K562 (cell line): Measurements from ENCODE around the gene PALLD. TPM values are rescaled to one million over a fixed set of nuclear protein-coding genes. Genes with fewer than 3 reads are reported as not detected.

ENCODE experiments used
- ATF2 ChIP-seq: sonication (generic); formaldehyde crosslinking; IDR thresholded peaks from 2 replicates; pipeline ENCODE4 v1.8.1; 2022; ENCODE audit warnings: missing genetic modification reagents
- E2F4 ChIP-seq: sonication (generic); formaldehyde crosslinking; IDR thresholded peaks from 2 replicates; pipeline ENCODE4 v1.8.0; 2022; ENCODE audit warnings: mild to moderate bottlenecking, low read depth, missing genetic modification reagents
- ELF2 ChIP-seq: fragments of 250-450 bp; sonication (Bioruptor Pico); IDR thresholded peaks from 2 replicates; pipeline ENCODE4 v1.5.0; 2021; ENCODE audit warnings: mild to moderate bottlenecking
- GATA2 ChIP-seq: sonication (generic); formaldehyde crosslinking; IDR thresholded peaks from 2 replicates; pipeline ENCODE4 v1.4.0; 2020; ENCODE audit warnings: mild to moderate bottlenecking, missing genetic modification reagents
- HBP1 ChIP-seq: fragments of 450-650 bp; formaldehyde crosslinking; IDR thresholded peaks from 2 replicates; pipeline ENCODE4 v1.4.0; 2022; ENCODE audit warnings: missing genetic modification characterization
- JUNB ChIP-seq: fragments of 450-650 bp; formaldehyde crosslinking; conservative IDR thresholded peaks from 2 replicates; pipeline ENCODE4 v1.4.0; 2020; ENCODE audit warnings: mild to moderate bottlenecking
- NR2C2 ChIP-seq, 2 experiments: fragments of 200-800 bp in 1 of 2; sonication (Bioruptor generic) in 1 of 2; sonication (generic) in 1 of 2; formaldehyde crosslinking in 1 of 2; IDR thresholded peaks; 2 replicates each; pipeline versions ENCODE4 v1.6.1 to v1.8.0; 2016 to 2022; ENCODE audit warnings: mild to moderate bottlenecking in 1 of 2, missing compliant biosample characterization in 1 of 2, missing genetic modification characterization in 1 of 2, missing genetic modification reagents in 1 of 2
- NR4A1 ChIP-seq, 2 experiments: fragments of 250-450 bp in 1 of 2; fragments of 450-650 bp in 1 of 2; sonication (Bioruptor Pico) in 1 of 2; IDR thresholded peaks; 2 replicates each; pipeline versions ENCODE4 v1.4.0 to v1.6.1; 2016 to 2020; ENCODE audit warnings: mild to moderate bottlenecking in 2 of 2, missing compliant biosample characterization in 1 of 2, missing genetic modification characterization in 1 of 2, moderate library complexity in 1 of 2
- RFX1 ChIP-seq: fragments of 450-650 bp; IDR thresholded peaks from 2 replicates; pipeline ENCODE4 v1.6.1; 2016; ENCODE audit warnings: mild to moderate bottlenecking, moderate library complexity
- SMARCA4 ChIP-seq: fragments of 450-650 bp; IDR thresholded peaks from 2 replicates; pipeline ENCODE4 v1.6.1; 2016
- SRSF3 ChIP-seq: fragments of 200-400 bp; formaldehyde crosslinking; IDR thresholded peaks from 2 replicates; pipeline ENCODE4 v1.6.1; 2016; ENCODE audit warnings: mild to moderate bottlenecking, low read length, moderate library complexity; ENCODE audit not compliant: insufficient read depth
- TAF15 ChIP-seq: fragments of 200-400 bp; formaldehyde crosslinking; IDR thresholded peaks from 2 replicates; pipeline ENCODE4 v1.6.1; 2017; ENCODE audit warnings: mild to moderate bottlenecking, low read depth, low read length, moderate library complexity
- TCFL5 ChIP-seq: fragments of 250-450 bp; sonication (Bioruptor Pico); conservative IDR thresholded peaks from 2 replicates; pipeline ENCODE4 v1.6.1; 2021; ENCODE audit warnings: mild to moderate bottlenecking, moderate library complexity, matching md5 sums
- ZNF239 ChIP-seq: fragments of 250-450 bp; sonication (Bioruptor Pico); IDR thresholded peaks from 2 replicates; pipeline ENCODE4 v1.4.0; 2020; ENCODE audit warnings: mild to moderate bottlenecking
- ZNF318 ChIP-seq, 2 experiments: fragments of 450-650 bp; IDR thresholded peaks; 2 replicates each; pipeline ENCODE4 v1.6.1; 2016; ENCODE audit warnings: mild to moderate bottlenecking in 2 of 2, borderline replicate concordance in 1 of 2, low read depth in 1 of 2, moderate library complexity in 1 of 2
- polyA plus RNA-seq, 8 experiments: library from polyadenylated mRNA; depleted of rRNA in 4 of 8; stranded (reverse) in 5 of 8; unstranded in 3 of 8; fragments of >200 nt; fragmentation: Nextera tagmentation in 2 of 8; fragmentation: Illumina TruSeq in 1 of 8; extraction: Ambion mirVana in 2 of 8; extraction: Trizol in 1 of 8; gene quantifications; 2 replicates each; pipeline versions ENCODE4 v1.2.1 to v1.2.3, GENCODE V29; 2011 to 2014; ENCODE audit warnings: inconsistent platforms in 1 of 8, missing spikeins in 1 of 8
- total RNA-seq, 7 experiments: library from RNA; depleted of rRNA in 6 of 7; stranded (reverse); fragments of >200 nt in 6 of 7; fragmentation: Illumina TruSeq in 2 of 7; extraction: Trizol in 2 of 7; gene quantifications; 2 replicates each; pipeline versions ENCODE4 v1.2.1 to v1.2.3, GENCODE V29; 2011 to 2021; ENCODE audit warnings: low replicate concordance in 1 of 7

PALLD gene
- total and polyA plus RNA-seq, 9 of the 15 experiments (the other 6 are each of a cell fraction or from before 2014, with no cell fraction given), result 0.01 to 0.35 (median 0.06) TPM; not detected in 3

GRCh38 chr4:168451744-168452390 is 45.0 kb upstream of the PALLD start (continued):
- TF ChIP-seq NR4A1 (CRISPR knock-in tag; IDR thresholded peaks at IDR 0.05), result no peak
- TF ChIP-seq NR4A1 (tag; IDR thresholded peaks at IDR 0.05), result no peak
- TF ChIP-seq E2F4, result no peak
- peak in 1 of 2 experiments; percentile 65; a peak in 1 of 4 replicates for TF ChIP-seq ZNF318 (IDR thresholded peaks at IDR 0.05; ENCODE audit: borderline replicate concordance in 1 of 2, low read depth in 1 of 2)
- TF ChIP-seq HBP1 (CRISPR knock-in tag), result peak; percentile 19; the same call in 1 of the 2 replicates
- TF ChIP-seq ZNF239 (CRISPR knock-in tag), result no peak
- TF ChIP-seq ELF2 (CRISPR knock-in tag), result no peak
- TF ChIP-seq GATA2 (CRISPR knock-in tag), result no peak
- peak; percentile 88 for TF ChIP-seq SMARCA4
- TF ChIP-seq RFX1, result no peak
- TF ChIP-seq NR2C2 (CRISPR knock-in tag; IDR thresholded peaks at IDR 0.05), result no peak
- TF ChIP-seq NR2C2 (tag; IDR thresholded peaks at IDR 0.05), result peak; percentile 54; the same call in 1 of the 2 replicates
- no peak for TF ChIP-seq SRSF3
- TF ChIP-seq TCFL5, result no peak
- no peak for TF ChIP-seq ATF2 (CRISPR knock-in tag)
- TF ChIP-seq JUNB (CRISPR knock-in tag), result peak; percentile 91
- no peak for TF ChIP-seq TAF15
